GM19455 (cell line): ENCODE measurements around the gene C10orf67.

Source experiments
- ATAC-seq: cut with Tn5 transposase; IDR thresholded peaks from one replicate; pipeline ENCODE4 v1.9.1; 2021; ENCODE audit not compliant: unreplicated experiment

C10orf67 gene

GRCh38 chr10:23174074-23174976 is 170.3 kb downstream of the C10orf67 start:
- no peak for ATAC-seq

- ATAC-seq = no peak
Observed at GRCh38 chr10:23173214-23174073, 171.2 kb downstream of the C10orf67 start.

GRCh38 chr10:23172429-23173213 is 172.0 kb downstream of the C10orf67 start:
- no peak for ATAC-seq

GRCh38 chr10:23171232-23171876 is 173.2 kb downstream of the C10orf67 start:
- no peak for ATAC-seq

DNA sequence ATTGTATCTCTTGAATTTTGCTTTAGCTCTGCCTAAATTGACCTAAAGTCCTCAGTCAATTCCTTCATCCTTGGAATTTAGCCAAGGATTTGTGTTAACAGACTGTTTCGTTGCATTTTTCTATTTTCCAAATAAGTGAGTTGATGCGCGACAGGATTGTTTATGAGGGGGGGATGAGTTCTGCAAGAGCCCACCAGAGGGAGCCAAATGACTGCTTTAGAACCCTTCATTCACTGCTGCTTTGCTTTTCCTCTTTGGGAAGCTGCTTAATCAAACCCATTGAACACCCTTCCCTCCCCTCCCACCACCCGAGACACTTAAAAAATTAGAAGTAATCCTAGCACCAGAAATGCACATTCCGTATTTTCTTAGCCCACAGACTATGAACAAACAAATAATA is 186.2 kb downstream of the C10orf67 start:
- ATAC-seq = peak; percentile 62

DNA sequence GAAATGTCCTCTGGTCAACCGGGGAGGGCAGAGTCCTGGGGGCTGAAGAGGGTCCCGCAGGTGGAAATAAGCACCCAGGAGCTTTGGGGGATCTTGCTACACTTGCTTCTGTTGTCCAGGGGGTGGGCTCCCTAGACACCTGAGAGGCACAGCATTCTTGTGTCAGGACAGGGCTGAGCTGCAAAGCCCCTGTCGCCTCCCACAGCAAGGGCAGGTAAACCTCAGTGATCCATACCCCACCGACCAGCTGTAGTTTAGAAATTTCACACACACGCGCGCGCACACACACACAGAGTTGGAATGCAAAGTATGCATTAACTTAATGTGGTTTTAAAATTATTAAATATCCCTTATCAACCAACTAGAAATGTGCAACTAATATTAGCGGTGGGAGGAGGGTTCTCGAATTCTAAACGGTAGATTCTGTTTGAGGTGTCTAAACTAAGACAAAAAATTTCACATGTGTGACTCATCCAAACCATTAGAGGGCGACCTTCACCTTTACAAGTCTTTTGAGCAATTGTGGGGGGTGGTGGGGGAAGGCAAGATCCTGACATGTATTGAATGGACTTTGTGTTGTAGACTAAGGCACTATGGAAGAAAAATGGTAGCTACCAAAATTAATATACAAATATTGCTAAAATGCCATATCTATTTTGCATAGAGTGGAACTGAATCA is 186.8 kb downstream of the C10orf67 start:
- ATAC-seq = peak; percentile 65

DNA sequence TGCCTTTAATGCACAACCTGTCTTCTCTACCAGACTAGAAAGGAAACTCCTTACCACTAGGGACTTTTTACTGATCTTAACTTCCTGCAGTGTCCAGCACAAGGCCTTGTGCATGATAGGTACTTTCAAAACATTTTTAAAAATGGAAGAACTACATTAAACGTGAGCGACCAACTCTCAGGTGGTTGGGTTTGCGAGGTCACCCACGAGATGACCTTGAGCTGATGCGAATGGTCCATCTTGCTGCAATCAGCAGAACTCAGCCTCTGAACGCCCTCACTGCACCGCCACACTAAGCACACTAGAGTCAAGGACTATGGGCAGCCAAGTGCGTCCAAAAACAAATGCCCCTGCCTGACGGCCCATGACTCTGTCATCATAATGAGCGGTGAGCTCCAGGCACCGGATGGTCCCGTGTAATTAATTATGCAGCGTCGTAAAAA is 187.3 kb downstream of the C10orf67 start:
- ATAC-seq = peak; percentile 60

GRCh38 chr10:23156447-23157150 is 188.0 kb downstream of the C10orf67 start:
- ATAC-seq = no peak

DNA sequence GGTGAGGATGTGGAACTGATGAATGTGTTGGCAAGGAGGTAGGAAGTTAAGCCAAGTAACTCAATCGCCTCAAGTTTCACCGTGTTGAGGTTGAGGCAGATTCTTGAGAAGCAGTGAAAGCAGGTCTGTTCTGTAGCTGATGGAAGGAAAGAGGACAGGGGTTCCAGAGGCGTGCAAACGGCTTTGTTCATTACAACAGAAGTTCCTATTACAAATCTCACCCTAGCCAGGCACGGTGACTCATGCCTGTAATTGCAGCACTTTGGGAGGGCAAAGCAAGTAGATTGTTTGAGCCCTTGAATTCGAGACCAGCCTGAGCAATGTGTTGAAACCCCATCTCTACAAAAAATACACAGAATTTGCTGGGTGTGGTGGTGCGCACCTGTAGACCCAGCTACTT is 189.4 kb downstream of the C10orf67 start:
- no peak for ATAC-seq
